ENCODE data around the gene PPM1N. TPM values are rescaled to one million over a fixed set of nuclear protein-coding genes. Genes with fewer than 3 reads are reported as not detected.

Gene PPM1N
- total and polyA plus RNA-seq, 2 of the 13 experiments (the other 11 are each of a cell fraction or from before 2014, with no cell fraction given): 0.31 to 1.8 TPM

GRCh38 chr19:45506246-45506988, 8.2 kb downstream of the PPM1N start (continued):
- TF ChIP-seq RXRB (CRISPR knock-in tag; IDR thresholded peaks at IDR 0.05; ENCODE audit: borderline replicate concordance): peak; percentile 31; the same call in 1 of the 2 replicates
- TF ChIP-seq ZNF557 (CRISPR knock-in tag; IDR thresholded peaks at IDR 0.05): no peak
- no peak for TF ChIP-seq DMAP1 (CRISPR knock-in tag; IDR thresholded peaks at IDR 0.05)
- no peak for TF ChIP-seq HOXA9 (CRISPR knock-in tag; IDR thresholded peaks at IDR 0.05; ENCODE audit: borderline replicate concordance)
- no peak for TF ChIP-seq ZNF205 (CRISPR knock-in tag; IDR thresholded peaks at IDR 0.05)
- no peak for TF ChIP-seq ZNF879 (CRISPR knock-in tag; IDR thresholded peaks at IDR 0.05)
- no peak; the same call in 1 of the 2 replicates for TF ChIP-seq HES4 (CRISPR knock-in tag; IDR thresholded peaks at IDR 0.05; ENCODE audit: borderline replicate concordance)
- 0 out of 2 replicates have a peak, but pooled peaks have one; percentile 16 for TF ChIP-seq KLF13 (CRISPR knock-in tag; IDR thresholded peaks at IDR 0.05)
- TF ChIP-seq ZBED4 (CRISPR knock-in tag; IDR thresholded peaks at IDR 0.05; ENCODE audit: borderline replicate concordance): no peak
- no peak for TF ChIP-seq CEBPZ (IDR thresholded peaks at IDR 0.05; ENCODE audit: low read length)
- no peak for TF ChIP-seq ELK4 (CRISPR knock-in tag; IDR thresholded peaks at IDR 0.05; ENCODE audit: borderline replicate concordance)
- peak; percentile 66; the same call in 1 of the 2 replicates for TF ChIP-seq ZNF235 (CRISPR knock-in tag; IDR thresholded peaks at IDR 0.05; ENCODE audit: borderline replicate concordance)
- no peak; the same call in 1 of the 2 replicates for TF ChIP-seq TFDP2 (CRISPR knock-in tag; IDR thresholded peaks at IDR 0.05)
- no peak; the same call in 1 of the 2 replicates for TF ChIP-seq ATF7-NPFF (CRISPR knock-in tag; IDR thresholded peaks at IDR 0.05; ENCODE audit: low read depth)
- 0 out of 2 replicates have a peak, but pooled peaks have one; percentile 25 for TF ChIP-seq ZMYM2 (CRISPR knock-in tag; IDR thresholded peaks at IDR 0.05)
- no peak for TF ChIP-seq RBM39 (IDR thresholded peaks at IDR 0.05; ENCODE audit: low read depth, low read length, poor library complexity, severe bottlenecking)
- 0 out of 2 replicates have a peak, but pooled peaks have one; percentile 49 for TF ChIP-seq ZNF674 (CRISPR knock-in tag; IDR thresholded peaks at IDR 0.05; ENCODE audit: low read depth)
- no peak for TF ChIP-seq ZNF496 (CRISPR knock-in tag; IDR thresholded peaks at IDR 0.05; ENCODE audit: insufficient replicate concordance)
- TF ChIP-seq CBFB (CRISPR knock-in tag; IDR thresholded peaks at IDR 0.05): no peak; the same call in 1 of the 2 replicates
